Measurements from ENCODE around the gene BMP6.

Gene BMP6

DNA sequence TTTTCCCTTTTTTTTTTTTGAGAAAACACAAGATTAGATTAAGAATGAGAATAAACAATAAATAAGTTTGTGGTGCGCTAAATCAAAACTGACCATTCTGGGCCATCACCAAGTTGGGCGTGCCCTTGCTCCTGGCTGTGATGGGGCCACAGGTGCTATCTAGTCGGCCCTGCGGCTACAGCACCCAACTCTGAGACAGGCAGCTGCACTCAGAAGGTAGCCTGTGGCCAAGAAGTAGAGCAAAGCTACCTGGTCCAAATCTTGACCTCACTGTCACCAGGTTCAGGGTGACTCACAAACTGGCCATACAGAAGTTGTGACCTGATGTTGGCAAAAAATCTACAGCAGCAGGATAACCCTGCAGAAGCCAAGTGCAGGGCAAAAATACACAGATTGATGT lies 181.3 kb downstream of the BMP6 start:
- DNase-seq = no peak

DNA sequence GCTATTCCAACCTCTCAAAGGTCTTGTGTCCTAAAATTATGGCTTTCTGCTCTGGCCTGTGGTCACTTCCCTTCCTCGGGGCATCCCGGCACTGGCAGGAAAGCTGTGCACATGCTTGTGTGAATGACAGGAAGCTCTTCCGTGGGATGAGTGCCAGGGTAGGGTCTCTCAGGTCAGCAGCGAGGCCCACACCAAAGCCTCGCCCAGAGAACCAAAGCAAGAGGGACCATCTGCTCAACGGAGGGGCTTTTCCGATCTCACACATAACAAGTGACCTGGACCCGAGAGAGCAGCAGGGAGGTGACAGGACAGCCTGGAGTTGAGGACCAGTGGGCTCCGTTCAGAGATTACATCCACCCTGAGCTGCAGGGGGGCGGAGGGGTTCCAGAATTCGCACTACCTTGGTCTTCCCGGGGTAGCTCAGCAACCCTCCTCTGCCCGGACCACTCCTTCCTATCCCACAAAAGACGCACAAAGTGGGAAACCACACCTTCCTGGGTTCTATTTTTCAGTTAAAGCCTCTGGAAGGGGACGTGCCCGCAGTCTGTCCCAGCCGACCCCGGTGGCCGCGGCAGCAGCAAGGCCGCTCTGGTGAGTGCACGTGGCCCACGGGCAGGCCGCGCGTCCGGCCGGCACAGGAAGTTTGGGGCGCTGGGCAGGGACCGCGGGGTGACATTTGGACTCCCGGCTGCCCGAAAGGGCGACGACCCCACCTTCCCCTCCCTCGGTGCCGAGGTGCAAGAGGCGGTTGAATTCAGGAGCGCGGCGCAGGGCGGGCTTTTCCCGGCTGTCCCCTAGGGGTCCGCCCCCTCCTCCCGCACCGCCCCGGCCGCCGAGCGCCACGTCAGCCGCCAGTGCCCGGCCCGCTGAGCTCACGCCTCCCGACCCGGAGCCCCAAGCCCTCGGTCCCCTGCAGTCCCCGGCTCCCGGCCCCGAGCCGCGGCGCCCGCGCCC lies 183.7 kb downstream of the BMP6 start:
- DNase-seq = no peak

DNA sequence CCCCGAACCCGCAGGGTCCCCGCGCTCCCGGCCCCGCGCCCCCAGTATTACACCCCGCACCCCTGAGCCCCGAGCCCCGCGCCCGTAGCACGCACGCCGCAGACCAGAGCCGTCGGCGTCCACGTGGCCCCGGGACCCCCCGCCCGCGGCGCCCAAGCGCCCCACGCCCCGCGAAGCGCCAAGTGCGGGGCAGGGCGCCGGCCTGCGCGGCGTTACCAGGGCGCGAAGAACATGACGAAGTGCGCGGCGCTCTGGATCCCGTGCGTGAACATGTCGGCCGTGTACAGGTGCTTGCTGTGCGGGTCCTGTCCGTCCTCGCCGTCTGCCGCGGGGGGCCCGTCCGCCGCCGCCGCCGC lies 184.4 kb downstream of the BMP6 start:
- no peak for DNase-seq

DNA sequence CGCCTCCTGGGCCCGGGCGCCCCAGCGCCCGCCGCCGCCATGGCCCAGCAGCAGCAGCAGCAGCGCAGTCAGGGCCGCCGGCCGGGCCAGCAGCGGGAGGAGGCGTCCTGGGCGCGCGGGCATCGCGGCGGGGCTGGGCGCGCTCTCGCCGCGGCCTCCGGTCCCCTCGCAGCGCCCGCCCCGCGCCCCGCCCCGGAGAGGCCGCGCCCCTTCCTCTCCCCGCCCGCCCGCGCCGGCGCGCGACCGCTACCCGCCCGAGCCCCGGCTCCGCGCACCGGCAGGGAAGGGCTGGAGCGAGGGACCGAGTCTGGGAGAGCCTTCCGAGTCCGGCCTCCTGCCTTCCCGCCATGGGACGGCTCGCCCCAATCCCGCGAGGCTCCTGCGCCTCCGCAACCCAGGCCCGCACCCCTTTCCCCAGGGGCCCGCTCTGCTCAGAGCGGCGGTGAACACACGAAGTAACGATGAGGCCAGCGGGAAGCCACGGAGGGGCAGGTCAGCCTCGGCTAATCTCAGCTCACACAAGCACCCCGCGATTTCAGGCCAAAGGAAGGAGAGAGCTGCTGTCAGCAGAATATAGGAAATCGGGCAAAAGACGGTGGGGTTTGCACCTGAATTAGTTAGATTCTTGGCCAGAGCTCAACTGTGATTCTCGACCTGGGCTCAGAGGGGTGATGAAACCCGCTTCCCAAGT lies 184.9 kb downstream of the BMP6 start, which contains the start of gene TXNDC5:
TSS of gene TXNDC5 (minus strand) at position 135 of the 691 bp plus-strand sequence. CDS start at position 123, 12 bp downstream.
- DNase-seq = peak; percentile 38 to 51 (median 50)

DNA sequence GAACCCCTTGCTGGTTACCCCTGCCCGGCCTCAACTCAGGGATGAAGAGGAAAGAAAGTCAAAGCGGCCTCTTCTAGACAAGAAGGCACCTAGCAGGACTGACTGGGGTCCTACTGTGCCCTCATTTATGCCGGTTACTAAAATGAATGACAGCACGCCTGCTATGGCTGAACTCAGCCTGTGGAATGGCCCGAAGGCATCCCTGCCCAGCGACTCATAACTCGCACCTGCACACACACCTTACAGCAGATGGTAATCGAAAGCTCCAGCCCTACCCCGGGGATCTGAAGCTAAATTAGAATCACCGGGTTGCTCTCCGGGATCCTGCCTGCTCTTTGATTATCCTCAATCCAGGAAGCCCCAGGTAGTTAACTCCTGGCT lies 185.4 kb downstream of the BMP6 start:
- no peak for DNase-seq

DNA sequence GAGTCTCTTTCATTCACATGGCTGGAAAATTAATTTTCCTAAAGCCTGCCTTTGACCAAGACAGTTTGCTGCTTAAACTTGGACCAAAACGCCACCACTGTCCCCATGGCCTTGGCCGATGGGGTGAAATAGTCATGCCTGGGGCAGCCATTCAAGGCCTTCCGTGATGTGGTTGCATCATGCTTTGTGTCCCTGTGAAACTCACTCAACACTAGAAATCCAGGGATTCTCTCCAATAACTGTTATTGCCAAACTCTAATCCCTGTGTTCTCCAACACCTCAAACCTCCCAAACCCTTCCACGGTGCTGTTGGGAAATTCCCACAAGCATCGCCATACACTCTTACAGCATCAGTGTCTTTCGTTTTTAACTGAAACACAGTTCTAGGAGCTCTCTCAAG lies 186.1 kb downstream of the BMP6 start:
- no peak for DNase-seq

DNA sequence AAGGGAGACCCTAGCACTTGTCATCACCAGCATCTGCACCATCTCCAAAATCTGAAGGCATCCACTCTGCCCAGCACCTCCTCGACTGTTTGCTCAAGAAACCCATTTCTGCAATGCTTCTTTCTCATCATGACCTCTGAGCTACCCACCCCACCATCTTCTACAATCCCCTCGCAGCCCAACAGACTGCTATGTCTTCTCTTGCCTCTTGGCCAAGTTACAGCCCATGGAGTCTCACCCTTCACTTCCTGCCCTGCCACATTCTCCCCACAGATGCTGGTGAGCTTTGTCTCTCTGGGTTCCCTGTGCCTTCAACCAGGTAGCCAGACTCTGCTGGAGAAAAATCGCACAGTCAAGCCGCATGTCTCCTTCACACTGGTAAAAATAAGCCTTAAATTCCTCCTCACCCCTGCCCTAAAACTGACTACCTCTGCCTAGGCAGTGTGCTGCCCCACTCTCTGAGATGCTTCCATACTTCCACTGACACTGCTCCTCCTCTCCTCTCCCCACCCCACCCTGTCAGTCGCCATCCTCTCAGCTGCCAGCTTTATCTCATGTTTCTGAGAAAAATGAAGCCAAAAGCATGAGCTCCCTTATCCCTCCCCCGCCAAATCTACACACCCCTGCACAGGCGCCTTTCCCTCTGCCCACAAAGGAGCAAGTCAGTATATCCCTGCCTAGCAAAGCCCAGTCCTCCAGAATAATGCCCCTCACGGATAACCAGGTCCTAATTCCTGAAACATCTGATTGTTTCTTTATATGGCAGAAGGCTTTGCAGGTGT lies 187.0 kb downstream of the BMP6 start:
- no peak for DNase-seq

DNA sequence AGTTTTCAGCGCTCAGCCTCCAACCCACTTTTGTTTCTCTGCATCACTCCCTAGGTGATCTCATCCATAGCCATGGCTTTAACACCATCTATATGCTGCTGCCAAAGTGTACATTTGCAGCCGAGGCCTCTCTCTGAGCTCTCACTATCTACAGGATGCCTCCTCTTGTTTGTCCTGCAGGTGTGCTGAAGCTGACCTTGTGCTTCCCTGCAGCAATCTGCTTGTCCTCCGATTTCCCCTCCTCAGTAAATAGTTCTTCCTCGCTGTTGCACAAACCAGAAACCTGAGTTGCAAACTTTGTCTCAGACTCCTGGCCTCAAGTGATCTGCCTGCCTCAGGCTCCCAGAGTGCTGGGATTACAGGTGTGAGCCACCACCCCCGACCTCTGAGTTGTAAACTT lies 188.4 kb downstream of the BMP6 start:
- DNase-seq = no peak

DNA sequence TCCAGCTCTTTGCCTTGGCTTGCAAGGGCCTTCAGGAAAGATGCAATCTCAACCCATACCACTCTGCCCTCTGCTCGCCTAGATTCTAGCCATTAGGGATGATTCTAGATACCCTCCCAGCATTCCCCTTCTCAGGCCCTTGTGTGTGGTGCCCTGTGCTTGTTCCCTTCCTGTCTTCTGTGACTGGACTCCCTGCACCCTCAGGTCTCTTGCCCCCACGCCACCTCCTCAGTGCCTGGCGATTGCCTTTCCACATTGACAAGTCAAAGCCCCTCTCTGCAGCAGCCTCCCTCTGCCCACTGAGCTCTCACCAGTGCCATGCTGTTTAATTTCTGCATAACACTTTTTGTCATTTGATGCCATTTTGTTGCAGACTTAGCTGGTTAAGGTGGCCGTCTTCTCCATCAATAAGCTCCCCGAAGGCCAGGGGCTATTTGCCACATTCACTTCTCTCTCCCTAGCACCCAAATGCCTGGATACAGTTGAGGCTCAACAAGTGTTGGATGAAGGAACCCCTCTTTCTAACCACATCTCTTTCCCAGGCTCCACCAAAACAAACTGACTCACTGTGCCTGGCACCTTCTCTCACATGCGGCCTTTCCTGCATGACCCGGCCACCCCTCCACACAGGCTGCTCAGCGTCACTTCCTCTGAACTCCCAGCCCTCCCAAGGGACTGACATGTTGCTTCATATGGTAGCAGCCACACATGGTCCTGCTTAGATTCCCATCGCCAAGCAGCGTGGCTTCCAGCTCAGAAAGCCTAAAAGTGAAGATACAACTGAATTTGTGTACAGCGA lies 189.3 kb downstream of the BMP6 start:
- no peak for DNase-seq

DNA sequence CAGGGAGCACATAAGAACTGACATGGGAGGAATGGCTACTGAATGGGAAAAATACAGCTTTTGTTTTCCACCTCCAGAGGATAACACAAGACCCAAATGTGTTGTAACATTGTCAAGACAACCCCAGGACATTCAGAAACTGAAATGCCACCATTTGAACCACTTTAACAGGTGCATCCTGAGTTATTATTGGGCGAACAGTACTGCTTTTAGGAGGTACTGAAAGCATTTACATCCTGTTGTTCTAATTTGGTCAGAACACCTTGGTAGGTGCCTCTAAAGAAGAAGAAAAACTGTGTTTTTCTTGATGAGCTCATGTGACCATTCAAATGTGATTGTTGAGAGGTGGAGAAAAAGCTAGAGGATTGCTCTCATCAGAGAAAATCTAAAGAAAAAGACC lies 191.1 kb downstream of the BMP6 start:
- no peak for DNase-seq

DNA sequence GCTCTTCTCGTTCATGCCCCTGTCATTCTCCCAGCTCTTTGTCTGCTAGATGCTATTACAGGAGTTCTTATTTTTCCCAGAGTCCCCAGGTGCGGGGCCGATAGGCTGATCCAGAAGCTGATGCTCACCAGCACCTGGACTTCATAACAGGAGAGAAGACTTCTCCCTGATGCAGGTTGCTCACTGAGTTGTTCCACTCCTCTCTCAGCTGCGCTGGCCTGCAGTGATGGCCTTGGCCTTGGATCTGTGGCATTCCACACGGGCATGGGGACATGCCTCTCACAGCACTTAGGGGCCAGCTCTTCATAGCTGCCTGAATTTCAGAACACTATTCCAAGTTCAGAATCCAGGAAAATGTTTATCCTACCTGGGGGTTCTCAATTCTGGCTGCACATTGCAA lies 191.8 kb downstream of the BMP6 start:
- DNase-seq = no peak

DNA sequence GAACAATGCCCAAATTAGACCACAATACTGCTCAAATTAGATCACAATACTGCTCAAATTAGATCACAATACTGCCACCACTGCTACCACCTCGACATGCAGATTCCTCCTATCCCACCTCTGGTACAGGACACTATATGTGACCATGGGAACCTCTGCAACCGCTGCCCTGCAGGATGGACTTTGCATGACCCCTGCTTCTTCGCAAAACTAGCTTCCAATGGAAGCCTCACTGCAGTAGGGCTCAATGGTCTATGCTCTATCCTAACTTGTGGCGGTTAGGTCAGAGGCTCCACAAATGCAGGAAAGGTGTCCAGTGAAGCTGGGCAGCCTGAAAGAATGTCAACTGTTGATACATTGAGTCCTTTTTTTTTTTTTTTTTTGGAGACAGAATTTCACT lies 192.5 kb downstream of the BMP6 start:
- no peak for DNase-seq

DNA sequence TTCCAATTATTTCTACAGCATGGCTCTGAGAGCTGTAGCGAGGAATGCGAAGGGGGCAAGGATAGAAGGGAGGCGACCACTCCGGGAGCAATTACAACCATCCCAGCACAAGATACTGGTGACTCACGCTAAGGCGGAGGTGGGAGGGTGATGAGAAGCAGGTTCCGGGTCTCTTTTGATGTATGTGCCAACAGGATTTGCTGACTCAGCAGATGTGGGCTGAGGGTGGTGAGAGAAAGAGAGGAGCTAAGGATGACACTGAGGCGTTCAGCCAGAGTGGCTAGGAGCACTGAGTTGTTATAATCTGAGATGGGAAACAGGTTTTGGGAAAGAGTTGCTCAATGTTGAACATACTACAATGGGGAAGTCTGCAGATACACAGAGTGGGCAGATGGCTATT lies 194.0 kb downstream of the BMP6 start:
- no peak for DNase-seq

DNA sequence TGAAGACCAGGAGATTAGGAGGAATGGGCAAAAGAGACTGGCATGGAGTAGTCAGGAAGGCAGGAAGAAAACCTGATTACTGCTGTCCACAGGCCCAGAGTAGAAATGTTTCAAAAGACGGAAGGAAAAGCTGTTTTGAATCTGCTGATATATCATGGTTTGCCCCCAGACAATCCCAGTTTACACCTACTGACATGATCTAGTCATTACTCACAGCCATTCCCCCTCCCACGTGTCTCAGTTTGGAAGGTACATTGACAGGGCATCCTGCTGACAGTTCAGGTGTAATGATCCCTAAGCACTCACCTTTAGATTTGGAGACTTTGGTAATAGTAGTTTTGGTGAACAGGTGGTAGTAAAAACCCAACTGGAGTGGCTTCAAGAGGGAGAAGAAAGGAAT lies 194.5 kb downstream of the BMP6 start:
- no peak for DNase-seq

DNA sequence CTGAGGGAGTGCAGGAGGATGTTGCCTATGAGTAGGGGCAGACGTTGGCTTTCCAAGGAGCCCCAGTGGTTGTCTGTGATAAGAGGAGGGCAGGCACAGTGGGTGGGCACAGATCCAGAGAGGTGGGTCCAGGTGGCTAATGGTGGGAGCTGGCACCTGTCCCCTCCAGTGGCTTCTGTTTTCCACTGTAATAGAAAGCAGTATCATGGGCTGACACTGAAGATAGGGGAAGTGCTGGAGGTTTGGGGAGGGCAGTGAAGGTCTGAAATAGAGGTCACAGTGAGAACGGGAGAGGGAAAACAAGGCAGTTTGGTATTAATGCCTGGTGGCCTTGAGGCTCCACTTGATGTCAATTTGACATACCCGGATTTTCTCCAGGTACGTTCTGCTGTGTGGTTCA lies 195.1 kb downstream of the BMP6 start:
- DNase-seq = no peak

DNA sequence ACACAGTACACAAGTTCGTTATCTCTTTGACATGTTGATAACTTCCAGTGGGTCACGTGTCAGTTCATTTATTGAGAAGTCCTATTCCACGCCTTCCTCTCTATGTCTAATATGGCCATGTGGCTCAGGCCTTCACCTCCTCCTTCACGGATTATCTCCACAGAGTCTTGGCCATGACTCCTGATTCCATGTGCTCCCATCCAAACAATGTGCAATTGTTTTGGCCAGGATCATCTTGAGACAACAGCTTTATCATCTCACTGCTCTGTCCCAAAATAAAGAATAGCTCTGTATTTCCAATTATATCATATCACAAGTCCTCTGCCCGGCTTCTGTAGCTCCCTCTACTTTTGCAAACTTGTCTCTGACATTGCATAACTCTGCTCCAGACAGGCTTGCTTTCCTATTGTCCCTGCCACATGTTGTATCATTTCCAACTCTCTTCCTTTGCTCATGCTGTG lies 195.8 kb downstream of the BMP6 start:
- no peak for DNase-seq

DNA sequence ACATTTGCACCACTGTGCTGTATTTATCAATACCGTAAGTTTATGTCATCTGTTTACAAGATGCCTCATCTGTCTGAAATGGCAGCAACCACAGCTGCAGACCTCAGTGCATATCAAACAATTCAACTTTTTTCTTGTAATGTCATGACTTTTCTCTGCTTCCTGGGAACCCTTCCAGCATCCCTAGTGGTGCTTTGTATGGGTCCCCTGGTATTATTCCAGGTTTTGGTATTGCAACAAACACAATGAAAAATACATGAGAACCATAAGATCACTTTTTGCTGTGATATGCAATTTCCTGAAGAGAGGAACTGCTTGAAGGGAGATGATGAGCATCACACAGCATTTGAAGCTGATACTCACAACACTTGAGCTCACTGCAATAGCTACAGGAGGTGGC lies 196.7 kb downstream of the BMP6 start:
- DNase-seq = no peak

DNA sequence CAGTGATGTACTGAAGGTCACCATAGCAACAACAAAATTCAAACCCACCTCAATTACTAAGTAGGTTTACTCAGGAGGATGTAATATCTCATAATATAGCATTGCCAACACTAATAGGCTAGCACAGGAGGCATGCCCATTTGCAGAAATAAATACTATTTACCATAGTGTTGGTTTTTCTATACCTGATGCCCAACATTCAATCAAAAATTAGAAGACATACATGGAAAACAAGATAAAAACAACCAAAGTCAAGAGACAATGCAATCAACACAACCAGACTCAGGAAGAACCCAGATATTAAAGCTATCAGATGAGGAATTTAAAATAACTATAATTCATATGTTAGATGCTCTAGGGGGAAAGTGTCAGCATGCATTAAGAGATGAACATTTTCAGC lies 199.0 kb downstream of the BMP6 start:
- DNase-seq = no peak
